ENCODE data around the gene SLC4A5. TPM values are rescaled to one million over a fixed set of nuclear protein-coding genes. Genes with fewer than 3 reads are reported as not detected.

The SLC4A5 gene
- total RNA-seq, 5 donors from 2014 or later (not counting 1 experiment from before 2014, with no cell fraction given): 10.1 to 19.3 (median 14.6) TPM

GRCh38 chr2:74198461-74199274 is 144.5 kb downstream of the SLC4A5 start, which contains the start of gene MTHFD2:
TSS of gene MTHFD2 (plus strand) at chr2:74198615. CDS start at chr2:74198642, 27 bp downstream.
- Histone ChIP-seq H3K36me3 (ENCODE audit: control insufficient read depth in 2 of 2, extremely low read depth in 1 of 2, insufficient read depth in 1 of 2, low read length in 1 of 2) (no peaks in the 10 kb centered on the region), H3K9me3 (no peaks in the 10 kb centered on the region), H3K27ac (ENCODE audit: low read length) (peak within 1 kb of the TSS; percentile 85), H3K4me3 (ENCODE audit: control insufficient read depth in 1 of 2, extremely low read depth in 1 of 2, low read length in 1 of 2) (peak within 1 kb of the TSS; percentile 69 to 72), H3K4me1 (ENCODE audit: control insufficient read depth in 1 of 2, extremely low read depth in 1 of 2, insufficient read depth in 2 of 2, low read length in 2 of 2) (peaks cover 10 to 21% of the 10 kb centered on the region in 2 experiments), H3K27me3 (replicated peaks in 1 of 2; ENCODE audit: control insufficient read depth in 2 of 2, extremely low read depth in 1 of 2, insufficient read depth in 2 of 2, low read length in 1 of 2) (peaks cover 0 to 5% of the 10 kb centered on the region in 2 experiments)
- ChIA-PET POLR2A (interaction anchor here (0.6 to 1.0 kb wide), 3 partner anchors 12 to 20 kb away, joined by 3 to 4 read pairs (median 3); partner anchors contain the start of gene MOB1A (in 1 of the 2)), CTCF (interaction anchor here (0.6 to 3.7 kb wide), 6 partner anchors 8 to 375 kb away, joined by 3 to 27 read pairs (median 3); partner anchors contain the start of gene MOB1A (in 1 of the 2))
- DNase-seq (peak; percentile 73 to 93 (median 83)), ATAC-seq (replicated peaks in 1 of 4) (peak; percentile 89 to 91 (median 89))
- Mint-ChIP-seq H3K4me1 (peaks cover 33 to 37% (median 37%) of the 10 kb centered on the region in 3 donors), H3K4me3 (peak within 1 kb of the TSS; percentile 92 to 99 (median 94)), H3K27ac (peak within 1 kb of the TSS; percentile 100), H3K36me3 (no peaks in the 10 kb centered on the region), H3K9me3 (no peaks in the 10 kb centered on the region), H3K27me3 (no peaks in the 10 kb centered on the region)
- whole genome bisulfite sequencing (ENCODE audit: insufficient coverage): under 1% methylated on average over 96 of the region's 96 CpGs

- Histone ChIP-seq H3K27me3 (replicated peaks in 1 of 2; ENCODE audit: control insufficient read depth in 2 of 2, extremely low read depth in 1 of 2, insufficient read depth in 2 of 2, low read length in 1 of 2) (peaks cover 0 to 5% of the 10 kb centered on the region in 2 experiments), H3K36me3 (ENCODE audit: control insufficient read depth in 2 of 2, extremely low read depth in 1 of 2, insufficient read depth in 1 of 2, low read length in 1 of 2) (no peaks in the 10 kb centered on the region), H3K4me1 (ENCODE audit: control insufficient read depth in 1 of 2, extremely low read depth in 1 of 2, insufficient read depth in 2 of 2, low read length in 2 of 2) (peaks cover 10 to 21% of the 10 kb centered on the region in 2 experiments), H3K9me3 (no peaks in the 10 kb centered on the region), H3K4me3 (ENCODE audit: control insufficient read depth in 1 of 2, extremely low read depth in 1 of 2, low read length in 1 of 2) (peak overlapping the region; percentile 69 to 72), H3K27ac (ENCODE audit: low read length) (peak overlapping the region; percentile 85)
- ATAC-seq (replicated peaks in 1 of 4) (no peak), DNase-seq (no peak)
- Mint-ChIP-seq H3K36me3 (no peaks in the 10 kb centered on the region), H3K27me3 (no peaks in the 10 kb centered on the region), H3K4me1 (peaks cover 33 to 37% (median 34%) of the 10 kb centered on the region in 3 donors), H3K4me3 (peak overlapping the region; percentile 92 to 99 (median 94)), H3K9me3 (no peaks in the 10 kb centered on the region), H3K27ac (peak overlapping the region; percentile 100)
- ChIA-PET CTCF (interaction anchor here in 1 of 2 donors (0.7 to 3.7 kb wide), 3 partner anchors 9 to 374 kb away, joined by 3 to 27 read pairs (median 3); partner anchors contain the start of gene MOB1A), POLR2A (interaction anchor here in 1 of 2 donors (0.5 to 1.0 kb wide), 2 partner anchors 13 to 20 kb away, joined by 4 to 13 read pairs; partner anchors contain the start of gene MOB1A)
- 13% methylated on average over 12 of the region's 18 CpGs for WGBS (ENCODE audit: insufficient coverage)
Measured at GRCh38 chr2:74198023-74198460, 145.2 kb downstream of the SLC4A5 start.

GRCh38 chr2:74197049-74197448 is 146.2 kb downstream of the SLC4A5 start:
- Mint-ChIP-seq H3K27ac (peak overlapping the region in 1 of 2 donors; percentile 100), H3K9me3 (no peaks in the 10 kb centered on the region), H3K4me1 (peaks cover 33 to 37% (median 34%) of the 10 kb centered on the region in 3 donors), H3K27me3 (no peaks in the 10 kb centered on the region), H3K36me3 (no peaks in the 10 kb centered on the region), H3K4me3 (peak overlapping the region in 2 of 3 donors; percentile 31 to 94)
- no peak for DNase-seq
- H3K36me3 ChIP-seq (ENCODE audit: control insufficient read depth in 2 of 2, extremely low read depth in 1 of 2, insufficient read depth in 1 of 2, low read length in 1 of 2): no peaks in the 10 kb centered on the region
- peaks cover 0 to 5% of the 10 kb centered on the region in 2 experiments for H3K27me3 ChIP-seq (replicated peaks in 1 of 2; ENCODE audit: control insufficient read depth in 2 of 2, extremely low read depth in 1 of 2, insufficient read depth in 2 of 2, low read length in 1 of 2)
- H3K4me1 ChIP-seq (ENCODE audit: control insufficient read depth in 1 of 2, extremely low read depth in 1 of 2, insufficient read depth in 2 of 2, low read length in 2 of 2): peaks cover 10 to 21% of the 10 kb centered on the region in 2 experiments
- H3K9me3 ChIP-seq: no peaks in the 10 kb centered on the region
- WGBS (ENCODE audit: insufficient coverage): no CpG with 5 or more reads among the region's 4 CpGs
- no peak overlapping the region for H3K4me3 ChIP-seq (ENCODE audit: control insufficient read depth in 1 of 2, extremely low read depth in 1 of 2, low read length in 1 of 2)
- CTCF ChIA-PET: interaction anchor here in 1 of 2 donors (0.6 to 3.7 kb wide), 3 partner anchors 14 to 416 kb away, joined by 3 to 27 read pairs (median 3); partner anchors contain the start of gene MOB1A
- ATAC-seq (replicated peaks in 1 of 4): no peak
- H3K27ac ChIP-seq (ENCODE audit: low read length): no peak overlapping the region
- POLR2A ChIA-PET: interaction anchor here in 1 of 2 donors (1.3 kb wide), 1 partner anchor 19 kb away, joined by 3 read pairs; the partner anchor contains the start of gene MOB1A

GRCh38 chr2:74194799-74195198 is 148.4 kb downstream of the SLC4A5 start:
- ChIA-PET CTCF (no interaction called here), POLR2A (no interaction called here)
- DNase-seq: no peak
- Histone ChIP-seq H3K4me3 (ENCODE audit: control insufficient read depth in 1 of 2, extremely low read depth in 1 of 2, low read length in 1 of 2) (no peak overlapping the region), H3K27ac (ENCODE audit: low read length) (no peak overlapping the region), H3K36me3 (ENCODE audit: control insufficient read depth in 2 of 2, extremely low read depth in 1 of 2, insufficient read depth in 1 of 2, low read length in 1 of 2) (no peaks in the 10 kb centered on the region), H3K4me1 (ENCODE audit: control insufficient read depth in 1 of 2, extremely low read depth in 1 of 2, insufficient read depth in 2 of 2, low read length in 2 of 2) (peaks cover 8 to 18% of the 10 kb centered on the region in 2 experiments), H3K9me3 (no peaks in the 10 kb centered on the region), H3K27me3 (replicated peaks in 1 of 2; ENCODE audit: control insufficient read depth in 2 of 2, extremely low read depth in 1 of 2, insufficient read depth in 2 of 2, low read length in 1 of 2) (peaks cover 0 to 5% of the 10 kb centered on the region in 2 experiments)
- WGBS (ENCODE audit: insufficient coverage): 86% methylated on average over 1 of the region's 1 CpG
- Mint-ChIP-seq H3K27me3 (no peaks in the 10 kb centered on the region), H3K9me3 (no peaks in the 10 kb centered on the region), H3K36me3 (no peaks in the 10 kb centered on the region), H3K27ac (no peak overlapping the region), H3K4me1 (peaks cover 16 to 20% (median 17%) of the 10 kb centered on the region in 3 donors), H3K4me3 (no peak overlapping the region)
- no peak for ATAC-seq (replicated peaks in 1 of 4)

GRCh38 chr2:74191596-74192380 is 151.4 kb downstream of the SLC4A5 start:
- H3K4me1 ChIP-seq (ENCODE audit: control insufficient read depth in 1 of 2, extremely low read depth in 1 of 2, insufficient read depth in 2 of 2, low read length in 2 of 2): no peaks in the 10 kb centered on the region
- H3K27me3 ChIP-seq (replicated peaks in 1 of 2; ENCODE audit: control insufficient read depth in 2 of 2, extremely low read depth in 1 of 2, insufficient read depth in 2 of 2, low read length in 1 of 2): peaks cover 0 to 5% of the 10 kb centered on the region in 2 experiments
- H3K9me3 ChIP-seq: no peaks in the 10 kb centered on the region
- no peak overlapping the region for H3K4me3 Mint-ChIP-seq
- WGBS (ENCODE audit: insufficient coverage): 60% methylated on average over 5 of the region's 6 CpGs
- H3K27ac ChIP-seq (ENCODE audit: low read length): no peak overlapping the region
- no peaks in the 10 kb centered on the region for H3K36me3 ChIP-seq (ENCODE audit: control insufficient read depth in 2 of 2, extremely low read depth in 1 of 2, insufficient read depth in 1 of 2, low read length in 1 of 2)
- ChIA-PET CTCF (interaction anchor here (0.6 to 2.5 kb wide), 5 partner anchors 12 to 251 kb away, joined by 3 to 9 read pairs (median 3); partner anchors contain the start of gene MOB1A (in 1 of the 2)), POLR2A (interaction anchor here (0.6 to 1.1 kb wide), 4 partner anchors 10 to 83 kb away, joined by 3 read pairs; no protein-coding TSS in a partner anchor)
- peaks cover 0 to 1% of the 10 kb centered on the region in 2 donors for H3K27me3 Mint-ChIP-seq
- no peak overlapping the region for H3K27ac Mint-ChIP-seq
- DNase-seq (no peak), ATAC-seq (replicated peaks in 1 of 4) (no peak)
- H3K4me1 Mint-ChIP-seq: no peaks in the 10 kb centered on the region
- H3K9me3 Mint-ChIP-seq: no peaks in the 10 kb centered on the region
- H3K4me3 ChIP-seq (ENCODE audit: control insufficient read depth in 1 of 2, extremely low read depth in 1 of 2, low read length in 1 of 2): no peak overlapping the region
- no peaks in the 10 kb centered on the region for H3K36me3 Mint-ChIP-seq

Data from T-cell (primary cell).